AG10803 (cell line): ENCODE measurements around the gene IQUB.

Experiments
- DNase-seq: peaks from one replicate; pipeline ENCODE4 v3.0.0; 2010; ENCODE audit warnings: low read depth
- H3K4me3 ChIP-seq: 2 replicates; pipeline ENCODE4 v1.5.1; 2011; ENCODE audit warnings: mild to moderate bottlenecking, low read length, control low read depth
- TF ChIP-seq, protein P1 (sequence below): conservative IDR thresholded peaks from 2 replicates; pipeline ENCODE4 v1.5.1; 2011; ENCODE audit warnings: mild to moderate bottlenecking, low read length, control low read depth, inconsistent platforms

IQUB gene

DNA sequence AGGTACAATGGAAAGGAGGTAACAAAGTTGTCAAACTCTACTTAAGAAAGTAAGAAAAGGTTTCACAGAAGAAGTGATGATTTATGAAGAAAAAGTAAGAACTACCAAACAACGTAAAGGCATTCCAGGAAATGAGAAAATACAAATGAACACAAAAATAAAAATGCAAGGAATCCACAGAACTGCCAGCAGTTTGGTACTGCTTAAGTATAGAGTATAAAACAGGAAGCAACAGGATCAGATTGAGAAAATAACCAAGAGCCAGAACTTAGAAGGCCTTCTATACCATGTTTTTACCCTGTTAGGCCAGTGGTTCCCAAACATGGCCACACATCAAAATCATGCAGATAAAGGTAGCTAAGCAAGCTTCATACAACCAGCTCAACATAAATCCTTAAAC is 14.0 kb upstream of the IQUB start:
- TF ChIP-seq, protein P1, sequence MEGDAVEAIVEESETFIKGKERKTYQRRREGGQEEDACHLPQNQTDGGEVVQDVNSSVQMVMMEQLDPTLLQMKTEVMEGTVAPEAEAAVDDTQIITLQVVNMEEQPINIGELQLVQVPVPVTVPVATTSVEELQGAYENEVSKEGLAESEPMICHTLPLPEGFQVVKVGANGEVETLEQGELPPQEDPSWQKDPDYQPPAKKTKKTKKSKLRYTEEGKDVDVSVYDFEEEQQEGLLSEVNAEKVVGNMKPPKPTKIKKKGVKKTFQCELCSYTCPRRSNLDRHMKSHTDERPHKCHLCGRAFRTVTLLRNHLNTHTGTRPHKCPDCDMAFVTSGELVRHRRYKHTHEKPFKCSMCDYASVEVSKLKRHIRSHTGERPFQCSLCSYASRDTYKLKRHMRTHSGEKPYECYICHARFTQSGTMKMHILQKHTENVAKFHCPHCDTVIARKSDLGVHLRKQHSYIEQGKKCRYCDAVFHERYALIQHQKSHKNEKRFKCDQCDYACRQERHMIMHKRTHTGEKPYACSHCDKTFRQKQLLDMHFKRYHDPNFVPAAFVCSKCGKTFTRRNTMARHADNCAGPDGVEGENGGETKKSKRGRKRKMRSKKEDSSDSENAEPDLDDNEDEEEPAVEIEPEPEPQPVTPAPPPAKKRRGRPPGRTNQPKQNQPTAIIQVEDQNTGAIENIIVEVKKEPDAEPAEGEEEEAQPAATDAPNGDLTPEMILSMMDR, result no peak
- DNase-seq, result peak; percentile 58
- no peak overlapping the region for H3K4me3 ChIP-seq

DNA sequence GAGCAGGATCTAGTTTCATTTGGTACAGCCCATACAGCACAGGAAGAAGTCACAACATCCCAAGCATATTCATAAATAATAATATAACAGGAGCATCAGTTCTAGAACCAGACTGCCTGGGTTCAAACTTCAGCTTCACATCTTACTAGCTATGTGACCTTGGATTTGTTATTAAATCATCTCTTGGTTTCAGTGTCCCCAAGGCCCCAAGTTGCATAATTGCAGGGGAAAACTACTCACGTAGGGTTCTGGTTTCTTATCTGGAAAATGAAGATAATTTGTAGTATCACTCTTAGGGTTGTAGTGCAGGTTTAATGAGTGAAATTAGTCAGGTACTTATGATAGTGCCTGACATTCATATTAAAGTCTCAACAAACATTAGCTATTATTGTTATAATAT is 5.5 kb upstream of the IQUB start:
- TF ChIP-seq, protein P1, result no peak
- no peak for DNase-seq

DNA sequence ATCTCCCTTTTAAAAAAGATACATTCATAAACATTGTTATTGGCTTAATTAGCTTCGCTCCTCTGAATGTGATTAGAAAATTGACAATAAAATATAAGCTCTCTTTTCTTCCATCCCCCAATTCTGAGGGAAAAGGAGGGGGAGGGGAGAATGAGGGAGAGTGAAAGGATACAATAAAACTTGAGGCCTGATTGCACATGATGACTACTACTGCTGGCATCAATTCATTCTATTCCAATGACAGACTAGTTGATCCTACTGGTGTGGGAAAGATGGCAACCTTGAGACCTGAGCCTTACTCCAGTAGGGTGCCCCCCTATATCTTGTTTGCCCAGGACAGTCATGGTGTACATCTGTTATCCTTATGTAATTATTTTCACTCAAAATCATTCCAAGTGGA is 4.5 kb upstream of the IQUB start:
- no peak for DNase-seq
- TF ChIP-seq, protein P1, result no peak
- H3K4me3 ChIP-seq, result no peak overlapping the region

More for the DNA sequence above, 5.5 kb upstream of the IQUB start:
- H3K4me3 ChIP-seq, result no peak overlapping the region

DNA sequence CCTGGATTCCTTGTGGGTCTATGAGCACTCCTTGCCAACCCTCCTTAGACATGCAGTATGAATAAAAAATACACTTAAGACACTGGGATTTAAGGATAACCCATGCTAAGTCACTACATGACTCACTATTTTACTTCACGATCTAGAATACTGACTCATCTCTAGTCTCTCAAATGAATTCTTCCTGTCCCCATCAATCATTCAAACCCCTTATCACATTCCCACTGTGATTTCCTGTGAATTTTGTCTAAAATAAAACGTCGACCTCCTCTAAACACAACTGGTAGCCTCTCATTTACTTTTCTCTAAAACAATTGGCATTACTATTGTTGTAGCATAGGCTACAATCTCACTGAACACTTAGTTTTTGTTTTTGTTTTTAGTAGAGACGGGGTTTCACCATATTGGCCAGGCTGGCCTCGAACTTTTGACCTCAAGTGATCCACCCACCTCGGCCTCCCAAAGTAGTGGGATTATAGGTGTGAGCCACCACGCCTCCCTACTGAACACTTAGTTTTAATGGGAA is 3.9 kb upstream of the IQUB start:
- no peak overlapping the region for H3K4me3 ChIP-seq
- DNase-seq, result peak; percentile 64
- TF ChIP-seq, protein P1, result no peak

DNA sequence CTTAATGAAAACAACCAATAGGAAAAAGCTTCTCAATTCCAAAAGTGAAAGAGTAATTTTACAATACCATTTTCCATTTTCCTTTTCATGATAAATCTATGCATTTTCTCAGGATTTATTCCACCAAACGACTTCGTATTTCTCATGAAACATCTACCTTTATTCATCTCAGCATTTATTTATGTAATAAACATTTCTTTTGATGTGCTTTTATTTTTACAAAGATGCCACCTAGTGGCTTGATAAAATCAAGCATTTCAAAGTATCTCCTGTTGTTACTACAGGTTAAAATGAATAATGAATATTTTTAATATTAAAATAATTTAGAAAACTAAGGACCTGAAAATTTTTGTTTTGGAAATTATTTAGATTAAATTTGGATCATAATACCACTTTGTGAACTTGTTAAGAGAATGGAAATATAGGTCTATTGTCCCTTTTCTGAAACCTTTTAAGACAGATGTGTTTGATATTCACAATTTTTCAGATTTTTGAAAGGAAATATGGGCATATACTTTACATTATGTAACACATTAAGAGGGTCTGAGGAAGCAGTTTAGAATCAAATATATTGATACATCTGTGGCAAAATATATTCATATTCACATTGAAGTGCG is 2.7 kb upstream of the IQUB start:
- no peak overlapping the region for H3K4me3 ChIP-seq
- TF ChIP-seq, protein P1, result peak; percentile 59
- peak; percentile 29 for DNase-seq

DNA sequence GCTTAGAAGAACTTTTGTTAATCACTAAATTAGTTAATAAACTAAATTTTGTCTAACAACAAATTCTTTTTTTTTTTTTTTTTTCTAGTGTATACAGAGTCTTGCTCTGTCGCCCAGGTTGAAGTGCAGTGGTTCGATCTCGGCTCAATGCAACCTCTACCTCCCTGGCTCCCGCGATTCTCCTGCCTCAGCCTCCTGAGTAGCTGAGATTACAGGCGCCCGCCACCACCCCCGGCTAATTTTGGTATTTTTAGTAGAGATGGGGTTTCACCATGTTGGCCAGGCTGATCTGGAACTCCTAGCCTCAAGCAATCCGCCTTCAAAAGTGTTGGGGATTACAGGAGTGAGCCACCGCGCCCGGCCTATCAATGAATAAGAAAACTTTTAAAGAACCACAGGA is 1.1 kb upstream of the IQUB start:
- peak overlapping the region; percentile 40 for H3K4me3 ChIP-seq
- TF ChIP-seq, protein P1, result no peak
- DNase-seq, result no peak

DNA sequence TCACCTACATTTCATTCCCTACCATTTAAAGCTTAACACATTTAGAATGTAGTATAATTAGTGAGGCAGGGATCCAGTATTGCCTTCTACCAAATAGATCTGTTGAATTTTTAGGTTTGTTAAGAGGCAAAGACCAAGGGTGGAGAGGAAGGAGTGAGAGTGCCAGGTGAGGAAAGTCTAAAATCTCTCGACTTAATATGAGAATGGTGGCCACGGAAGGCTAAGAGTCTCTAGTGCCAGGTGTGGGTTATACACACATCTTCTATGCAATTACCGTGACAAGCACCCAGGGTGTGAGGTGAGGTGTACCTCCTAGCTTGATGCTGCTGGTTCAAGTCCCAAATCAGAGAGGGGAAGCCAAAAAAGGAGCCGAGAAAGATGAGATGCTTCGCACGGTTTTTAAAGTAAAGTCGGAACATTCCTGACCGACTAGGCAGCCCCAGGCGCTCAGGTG is 439 bp downstream of the IQUB start:
- no peak for DNase-seq
- TF ChIP-seq, protein P1, result no peak
- H3K4me3 ChIP-seq, result peak overlapping the region; percentile 76
